ELR (cell line): ENCODE results near the gene CC2D1A.

Experiments
- DNase-seq: peaks from one replicate; pipeline ENCODE4 v3.0.0-alpha.2; 2015; ENCODE audit warnings: low read depth

The CC2D1A gene

GRCh38 chr19:13937479-13938300 is 31.7 kb downstream of the CC2D1A start:
- DNase-seq: peak; percentile 17

- DNase-seq: peak; percentile 49
Observed at GRCh38 chr19:13938301-13939064, 32.5 kb downstream of the CC2D1A start, which contains the start of gene PODNL1. Gene PODNL1 (minus strand): TSS chr19:13938417. CDS start chr19:13938181, 236 bp downstream.

- peak; percentile 22 for DNase-seq
Observed at GRCh38 chr19:13942023-13942684, 36.2 kb downstream of the CC2D1A start.

GRCh38 chr19:13946414-13946813 is 40.4 kb downstream of the CC2D1A start:
- no peak for DNase-seq

- no peak for DNase-seq
Observed at GRCh38 chr19:13951043-13951442, 45.0 kb downstream of the CC2D1A start.

GRCh38 chr19:13951799-13952153 is 45.8 kb downstream of the CC2D1A start:
- no peak for DNase-seq

GRCh38 chr19:13952154-13952930 is 46.3 kb downstream of the CC2D1A start, which contains the start of gene DCAF15:
Gene DCAF15 (plus strand): TSS chr19:13952509. CDS start chr19:13952513, 4 bp downstream.
- DNase-seq: peak; percentile 100

- DNase-seq: peak; percentile 73
Observed at GRCh38 chr19:13952931-13953531, 47.0 kb downstream of the CC2D1A start.

- DNase-seq: no peak
Observed at GRCh38 chr19:13954185-13954584, 48.2 kb downstream of the CC2D1A start.

GRCh38 chr19:13955662-13956364 is 49.8 kb downstream of the CC2D1A start:
- DNase-seq: no peak

GRCh38 chr19:13956365-13956744 is 50.4 kb downstream of the CC2D1A start:
- DNase-seq: no peak

GRCh38 chr19:13957051-13957450 is 51.0 kb downstream of the CC2D1A start:
- no peak for DNase-seq

GRCh38 chr19:13958043-13958442 is 52.0 kb downstream of the CC2D1A start:
- no peak for DNase-seq

GRCh38 chr19:13959141-13959961 is 53.4 kb downstream of the CC2D1A start:
- no peak for DNase-seq

GRCh38 chr19:13959962-13960862 is 54.2 kb downstream of the CC2D1A start:
- DNase-seq: peak; percentile 43

- no peak for DNase-seq
Observed at GRCh38 chr19:13960863-13961784, 55.1 kb downstream of the CC2D1A start.

- peak; percentile 30 for DNase-seq
Observed at GRCh38 chr19:13961826-13962698, 56.1 kb downstream of the CC2D1A start.
